GM20000 (cell line): ENCODE results near the gene ATE1.

Source experiments
- DNase-seq: peaks from one replicate; pipeline ENCODE4 v3.0.0; 2012; ENCODE audit warnings: low spot score
- TF ChIP-seq, protein P1 (sequence below): IDR thresholded peaks from 2 replicates; pipeline ENCODE4 v1.5.1; 2012; ENCODE audit warnings: mild to moderate bottlenecking, control low read depth; ENCODE audit errors: extremely low read depth, missing control alignments

Gene ATE1

DNA sequence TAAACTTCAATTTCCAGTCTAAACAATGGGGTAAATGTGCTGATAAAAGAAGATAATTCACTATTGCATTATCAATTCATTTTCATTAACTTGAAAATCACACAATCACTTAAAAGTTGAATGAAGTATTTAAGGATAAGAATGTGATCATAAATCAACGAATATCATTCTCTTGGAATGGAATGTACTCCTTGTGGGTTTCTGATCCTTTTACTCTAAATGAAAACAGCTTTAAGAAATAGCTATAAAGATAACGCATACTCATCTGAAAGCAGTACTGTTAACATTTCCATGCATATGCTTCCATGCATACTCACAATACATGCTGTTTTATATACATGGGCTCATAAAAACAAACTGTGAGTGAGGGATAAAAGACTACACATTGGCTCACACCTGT is 108.8 kb downstream of the ATE1 start:
- TF ChIP-seq, protein P1, sequence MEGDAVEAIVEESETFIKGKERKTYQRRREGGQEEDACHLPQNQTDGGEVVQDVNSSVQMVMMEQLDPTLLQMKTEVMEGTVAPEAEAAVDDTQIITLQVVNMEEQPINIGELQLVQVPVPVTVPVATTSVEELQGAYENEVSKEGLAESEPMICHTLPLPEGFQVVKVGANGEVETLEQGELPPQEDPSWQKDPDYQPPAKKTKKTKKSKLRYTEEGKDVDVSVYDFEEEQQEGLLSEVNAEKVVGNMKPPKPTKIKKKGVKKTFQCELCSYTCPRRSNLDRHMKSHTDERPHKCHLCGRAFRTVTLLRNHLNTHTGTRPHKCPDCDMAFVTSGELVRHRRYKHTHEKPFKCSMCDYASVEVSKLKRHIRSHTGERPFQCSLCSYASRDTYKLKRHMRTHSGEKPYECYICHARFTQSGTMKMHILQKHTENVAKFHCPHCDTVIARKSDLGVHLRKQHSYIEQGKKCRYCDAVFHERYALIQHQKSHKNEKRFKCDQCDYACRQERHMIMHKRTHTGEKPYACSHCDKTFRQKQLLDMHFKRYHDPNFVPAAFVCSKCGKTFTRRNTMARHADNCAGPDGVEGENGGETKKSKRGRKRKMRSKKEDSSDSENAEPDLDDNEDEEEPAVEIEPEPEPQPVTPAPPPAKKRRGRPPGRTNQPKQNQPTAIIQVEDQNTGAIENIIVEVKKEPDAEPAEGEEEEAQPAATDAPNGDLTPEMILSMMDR, result no peak
- no peak for DNase-seq

DNA sequence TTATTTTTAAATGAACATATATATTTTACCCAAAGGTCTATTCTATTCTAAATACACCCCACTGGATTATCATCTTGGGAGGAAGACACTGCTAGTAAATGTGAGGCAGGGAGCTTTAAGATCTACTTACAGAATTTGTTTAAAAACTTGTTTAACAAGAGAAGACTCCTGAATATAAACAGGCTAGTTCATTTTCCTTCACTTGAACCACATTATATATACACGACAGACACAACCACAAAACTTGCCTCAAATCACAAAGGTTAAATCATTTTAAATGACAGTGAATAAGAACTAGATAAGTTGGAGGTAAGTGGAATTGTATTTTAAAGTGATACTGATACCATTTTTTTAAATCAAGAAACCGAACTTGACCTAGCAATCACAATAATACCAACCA is 109.2 kb downstream of the ATE1 start:
- DNase-seq, result no peak
- TF ChIP-seq, protein P1, result no peak

DNA sequence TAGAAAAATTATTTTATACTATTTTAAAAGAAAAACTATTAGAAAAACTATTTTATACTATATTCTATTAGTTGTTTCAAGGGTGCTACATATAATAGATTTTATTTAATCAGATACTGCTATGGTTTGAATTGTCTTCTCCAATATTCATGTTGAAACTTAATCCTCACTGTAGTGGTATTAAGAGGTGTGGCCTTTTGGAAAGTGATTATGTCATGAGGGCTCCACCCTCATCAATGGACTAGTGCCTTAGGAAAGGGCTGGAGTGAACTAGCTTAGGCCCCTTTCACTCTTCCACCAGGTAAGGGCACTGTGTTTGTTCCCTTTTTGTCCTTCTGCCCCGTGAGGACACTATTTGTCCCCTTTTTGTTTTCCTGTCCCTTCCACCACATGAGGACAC is 111.6 kb downstream of the ATE1 start:
- TF ChIP-seq, protein P1, result no peak
- DNase-seq, result no peak

DNA sequence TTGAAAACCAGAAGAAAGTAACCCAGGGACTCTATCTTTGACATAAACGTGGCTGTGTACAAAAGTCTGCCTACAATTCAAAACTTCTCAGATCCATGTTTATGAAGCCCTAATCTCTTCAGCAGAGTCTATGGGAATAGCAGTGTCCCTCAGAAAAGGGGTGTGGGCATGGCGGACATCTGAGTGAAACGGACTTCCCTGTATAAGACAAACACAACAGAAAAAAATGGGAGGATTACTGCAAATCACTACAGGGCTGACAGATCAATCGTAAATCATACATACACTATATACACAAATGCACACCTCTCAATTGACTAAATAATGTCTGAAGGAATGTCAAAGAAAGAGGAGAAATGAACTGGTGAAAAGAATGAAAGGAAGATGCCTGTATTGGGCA is 114.0 kb downstream of the ATE1 start:
- no peak for DNase-seq

DNA sequence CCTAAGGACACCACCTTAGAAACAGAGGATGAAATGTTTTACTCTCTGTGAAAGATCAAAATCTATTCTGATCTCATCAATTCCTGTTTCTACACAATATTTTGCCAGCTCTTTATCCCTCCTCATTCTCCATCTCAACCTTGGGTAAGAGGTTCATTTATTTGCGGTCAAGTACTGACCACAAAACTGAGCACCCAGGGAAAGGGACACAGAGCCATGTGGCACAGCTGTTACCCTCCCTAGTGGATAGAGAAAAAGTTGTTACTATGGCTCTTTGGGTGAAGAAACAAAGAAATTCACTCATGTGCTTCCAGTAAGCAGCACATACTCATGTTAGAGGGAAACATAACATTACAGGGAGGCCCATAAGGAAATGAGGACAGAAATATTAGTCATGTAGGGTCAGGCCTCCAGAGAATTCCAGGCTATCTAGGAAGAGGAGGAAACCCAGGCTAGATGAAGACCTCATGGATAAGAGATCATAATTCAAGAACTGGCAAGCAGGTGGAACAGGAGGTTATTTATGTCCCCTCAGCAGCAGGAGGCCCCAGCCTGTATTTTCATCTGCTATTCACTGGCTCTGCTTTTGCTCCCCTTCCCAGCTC is 114.5 kb downstream of the ATE1 start:
- no peak for DNase-seq
- TF ChIP-seq, protein P1, result no peak

More for the DNA sequence above, 114.0 kb downstream of the ATE1 start:
- TF ChIP-seq, protein P1, result no peak

DNA sequence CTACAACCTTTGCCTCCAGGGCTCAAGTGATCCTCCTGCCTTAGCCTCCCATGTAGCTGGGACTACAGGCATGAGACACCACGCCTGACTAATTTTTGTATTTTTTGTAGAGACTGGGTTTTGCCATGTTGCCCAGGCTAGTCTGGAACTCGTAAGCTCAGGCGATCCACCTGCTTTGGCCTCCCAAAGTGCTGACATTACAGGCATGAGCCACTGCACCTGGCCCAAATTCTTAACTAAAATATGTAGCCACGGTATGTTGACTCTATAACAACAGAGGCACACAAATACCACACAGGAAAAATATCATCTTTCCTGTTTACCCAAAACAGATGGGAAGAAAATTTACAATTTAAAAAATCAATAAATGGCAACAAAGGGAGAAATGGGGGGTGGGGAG is 115.8 kb downstream of the ATE1 start:
- TF ChIP-seq, protein P1, result no peak
- DNase-seq, result no peak

DNA sequence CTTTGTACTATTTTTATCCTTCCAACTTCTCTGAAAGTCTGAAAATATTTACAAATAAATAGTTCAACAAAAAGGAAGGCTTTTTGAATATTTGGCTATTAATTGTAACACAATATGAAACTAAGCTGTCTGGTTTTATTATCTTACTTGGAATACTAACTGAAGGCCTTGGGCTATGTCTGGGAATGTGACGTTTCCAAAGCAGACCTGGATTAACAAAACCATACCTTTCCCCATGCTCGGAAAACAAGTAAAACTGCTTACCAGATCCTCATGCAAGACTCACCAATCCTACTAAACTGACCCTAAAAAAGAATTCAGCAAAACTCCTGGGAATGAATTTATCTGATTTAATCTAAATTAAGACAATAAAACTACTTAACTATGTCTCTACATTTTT is 116.4 kb downstream of the ATE1 start:
- DNase-seq, result no peak
- TF ChIP-seq, protein P1, result no peak
